ENCODE results near the gene MSX2.

The MSX2 gene

DNA sequence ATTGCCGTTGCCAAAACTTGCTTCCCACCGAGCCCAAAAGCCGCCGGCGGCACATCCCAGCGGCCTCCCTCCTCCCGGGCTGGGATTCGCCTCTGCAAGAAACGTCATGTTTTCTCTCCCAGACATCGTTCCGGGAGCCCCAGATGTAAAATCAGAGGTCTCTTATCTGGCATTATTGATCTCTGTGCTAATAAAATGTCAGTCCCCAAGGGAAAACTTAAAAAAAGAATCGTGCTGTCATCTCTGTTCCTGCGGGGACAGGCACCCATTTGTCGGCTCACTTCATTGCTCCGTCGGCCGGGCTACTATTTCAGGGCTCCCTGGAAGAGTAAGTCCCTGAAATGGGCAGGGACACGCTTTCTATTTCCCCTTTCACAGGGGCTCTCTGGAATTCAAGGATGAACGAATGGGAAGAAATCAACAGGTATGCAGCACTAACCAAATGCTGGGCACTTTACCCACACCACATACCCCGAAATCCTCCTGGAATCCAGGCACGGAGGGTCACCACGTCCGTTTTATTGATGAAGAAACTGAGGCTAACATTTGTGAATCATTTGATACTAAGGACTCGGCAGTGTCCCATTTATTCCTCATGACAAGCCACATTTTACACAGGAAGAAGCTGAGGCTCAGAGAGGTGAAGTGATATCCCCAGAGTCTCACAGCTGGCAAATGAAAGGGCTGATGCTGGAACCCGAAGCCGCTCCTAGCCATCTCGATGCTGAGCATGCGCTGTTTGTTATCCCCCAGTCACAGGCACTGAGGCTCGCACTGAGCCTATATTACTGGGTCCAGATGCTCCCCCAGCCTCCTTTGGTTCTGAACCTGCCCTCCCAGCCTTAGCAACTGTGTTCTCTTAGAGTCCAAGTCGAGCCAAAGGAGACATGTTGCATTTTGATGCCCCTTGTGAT, 35.7 kb upstream of the MSX2 start:
- H3K4me3 ChIP-seq (ENCODE audit: low read depth, low read length), result no peak overlapping the region
- TF ChIP-seq, protein P1, sequence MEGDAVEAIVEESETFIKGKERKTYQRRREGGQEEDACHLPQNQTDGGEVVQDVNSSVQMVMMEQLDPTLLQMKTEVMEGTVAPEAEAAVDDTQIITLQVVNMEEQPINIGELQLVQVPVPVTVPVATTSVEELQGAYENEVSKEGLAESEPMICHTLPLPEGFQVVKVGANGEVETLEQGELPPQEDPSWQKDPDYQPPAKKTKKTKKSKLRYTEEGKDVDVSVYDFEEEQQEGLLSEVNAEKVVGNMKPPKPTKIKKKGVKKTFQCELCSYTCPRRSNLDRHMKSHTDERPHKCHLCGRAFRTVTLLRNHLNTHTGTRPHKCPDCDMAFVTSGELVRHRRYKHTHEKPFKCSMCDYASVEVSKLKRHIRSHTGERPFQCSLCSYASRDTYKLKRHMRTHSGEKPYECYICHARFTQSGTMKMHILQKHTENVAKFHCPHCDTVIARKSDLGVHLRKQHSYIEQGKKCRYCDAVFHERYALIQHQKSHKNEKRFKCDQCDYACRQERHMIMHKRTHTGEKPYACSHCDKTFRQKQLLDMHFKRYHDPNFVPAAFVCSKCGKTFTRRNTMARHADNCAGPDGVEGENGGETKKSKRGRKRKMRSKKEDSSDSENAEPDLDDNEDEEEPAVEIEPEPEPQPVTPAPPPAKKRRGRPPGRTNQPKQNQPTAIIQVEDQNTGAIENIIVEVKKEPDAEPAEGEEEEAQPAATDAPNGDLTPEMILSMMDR (IDR thresholded peaks at IDR 0.05; ENCODE audit: low read depth, low read length), result no peak

DNA sequence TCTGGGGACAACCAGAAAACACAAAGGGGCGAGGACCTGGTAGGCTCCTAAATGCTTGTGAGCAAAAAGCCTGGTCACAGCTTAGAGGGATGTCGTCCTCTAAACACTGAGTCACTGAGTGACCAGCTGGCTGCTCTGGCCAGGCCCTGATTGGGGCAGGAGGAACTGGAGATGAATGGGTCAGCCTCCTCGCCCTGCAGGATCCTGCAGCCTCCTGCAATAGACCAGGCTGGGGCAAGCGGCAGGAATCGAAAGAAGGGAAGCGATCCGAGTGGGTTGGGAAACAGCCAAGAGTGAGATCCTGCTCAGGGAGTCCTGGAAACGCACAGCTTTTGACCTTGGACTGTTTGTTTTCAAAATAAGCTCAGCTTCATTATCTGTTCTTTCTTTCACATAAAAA, 34.1 kb upstream of the MSX2 start:
- TF ChIP-seq, protein P1 (IDR thresholded peaks at IDR 0.05; ENCODE audit: low read depth, low read length), result no peak
- H3K4me3 ChIP-seq (ENCODE audit: low read depth, low read length), result no peak overlapping the region

DNA sequence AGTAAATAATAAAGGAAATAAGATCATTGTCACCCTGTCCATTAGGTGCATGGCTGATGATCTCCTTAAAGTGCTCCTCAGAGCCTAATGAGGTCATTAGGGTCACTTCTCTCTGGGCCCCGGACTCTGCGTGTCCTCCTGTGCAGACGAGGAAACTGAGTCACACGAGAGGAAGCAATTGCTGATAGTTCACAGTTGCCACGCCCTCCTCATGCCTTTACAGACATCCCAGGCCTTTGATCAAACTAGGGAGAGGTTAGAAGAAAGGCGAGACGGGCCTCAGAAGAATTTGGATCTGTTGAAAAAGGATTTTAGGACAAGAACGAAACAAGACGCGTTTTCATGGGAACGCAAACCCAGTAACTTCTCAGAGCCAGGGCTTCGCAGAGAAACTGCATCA, 32.0 kb upstream of the MSX2 start:
- no peak overlapping the region for H3K4me3 ChIP-seq (ENCODE audit: low read depth, low read length)
- TF ChIP-seq, protein P1 (IDR thresholded peaks at IDR 0.05; ENCODE audit: low read depth, low read length), result no peak

DNA sequence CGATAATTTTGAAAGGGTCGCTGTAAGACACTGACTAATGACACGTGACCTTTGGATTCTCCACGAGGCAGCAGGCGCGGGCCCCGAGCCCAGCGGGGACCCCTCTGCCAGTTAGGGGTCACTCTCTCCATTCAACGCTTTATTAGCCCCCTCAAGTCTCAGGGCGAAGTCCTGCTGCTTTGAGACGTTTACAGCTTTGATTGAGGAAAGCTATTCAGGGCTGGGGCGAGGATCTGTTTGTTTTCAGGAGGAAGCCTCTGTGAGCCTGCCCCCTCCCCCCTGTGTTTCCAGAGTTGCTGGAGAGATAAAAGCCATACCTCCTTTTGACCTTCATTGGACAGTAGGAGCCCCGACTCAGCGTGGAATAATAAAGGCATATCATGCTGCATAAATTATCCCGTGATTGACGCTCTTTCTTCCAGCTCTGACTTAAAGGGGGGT, 31.4 kb upstream of the MSX2 start:
- TF ChIP-seq, protein P1 (IDR thresholded peaks at IDR 0.05; ENCODE audit: low read depth, low read length), result no peak
- no peak overlapping the region for H3K4me3 ChIP-seq (ENCODE audit: low read depth, low read length)

DNA sequence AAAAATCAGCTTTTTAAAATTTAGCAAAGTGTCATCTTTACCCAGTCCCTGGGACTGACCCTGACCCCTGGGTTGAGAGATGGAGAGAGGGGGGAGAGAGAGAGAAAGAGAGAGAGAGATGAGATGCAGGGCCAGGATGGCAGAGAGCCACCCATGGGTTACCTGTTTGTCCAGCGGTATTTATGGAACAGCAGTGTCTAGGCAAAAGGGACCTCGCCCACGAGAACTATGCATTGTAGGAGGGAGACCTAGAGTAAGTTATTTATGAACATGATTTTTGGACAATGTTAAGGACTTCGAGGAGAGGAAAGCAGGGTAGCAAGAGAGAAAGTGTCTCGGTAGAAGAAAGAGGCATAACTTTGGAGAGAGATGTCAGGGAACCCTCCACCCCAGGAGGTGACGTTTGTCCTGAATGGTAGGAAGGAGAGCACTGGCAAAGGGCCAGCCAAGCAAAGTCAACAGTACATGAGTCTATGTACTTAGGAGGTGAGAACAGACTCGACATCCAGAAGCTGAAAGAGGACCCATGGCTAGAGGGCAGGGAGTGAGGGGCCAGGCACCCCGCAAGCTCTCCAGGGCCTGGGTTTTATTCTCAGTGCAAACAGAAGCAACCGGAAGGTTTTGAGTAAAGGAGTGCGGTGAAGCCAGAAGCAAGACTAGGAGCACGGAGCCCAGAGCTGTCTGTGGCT, 30.5 kb upstream of the MSX2 start:
- TF ChIP-seq, protein P1 (IDR thresholded peaks at IDR 0.05; ENCODE audit: low read depth, low read length), result no peak
- no peak overlapping the region for H3K4me3 ChIP-seq (ENCODE audit: low read depth, low read length)

DNA sequence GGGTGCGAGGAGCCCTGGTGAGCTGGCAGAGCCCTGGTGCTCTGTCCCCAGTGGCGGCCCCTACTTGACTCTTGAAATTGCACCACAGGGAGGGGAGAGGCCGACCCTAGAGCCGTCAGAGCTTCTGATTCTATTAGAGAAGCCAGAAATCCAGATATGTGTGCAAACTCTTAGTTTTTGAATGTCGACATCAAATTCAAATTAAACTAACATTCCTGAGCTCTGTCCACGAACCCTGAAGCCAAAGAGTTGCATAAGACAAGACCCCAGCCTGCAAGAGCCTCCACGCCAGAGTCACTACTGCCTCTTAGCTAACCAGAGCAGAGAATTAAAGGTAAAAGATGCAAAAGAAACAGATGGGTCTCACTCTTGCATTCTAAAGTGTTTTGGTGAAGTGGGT, 29.8 kb upstream of the MSX2 start:
- H3K4me3 ChIP-seq (ENCODE audit: low read depth, low read length), result no peak overlapping the region
- TF ChIP-seq, protein P1 (IDR thresholded peaks at IDR 0.05; ENCODE audit: low read depth, low read length), result no peak

DNA sequence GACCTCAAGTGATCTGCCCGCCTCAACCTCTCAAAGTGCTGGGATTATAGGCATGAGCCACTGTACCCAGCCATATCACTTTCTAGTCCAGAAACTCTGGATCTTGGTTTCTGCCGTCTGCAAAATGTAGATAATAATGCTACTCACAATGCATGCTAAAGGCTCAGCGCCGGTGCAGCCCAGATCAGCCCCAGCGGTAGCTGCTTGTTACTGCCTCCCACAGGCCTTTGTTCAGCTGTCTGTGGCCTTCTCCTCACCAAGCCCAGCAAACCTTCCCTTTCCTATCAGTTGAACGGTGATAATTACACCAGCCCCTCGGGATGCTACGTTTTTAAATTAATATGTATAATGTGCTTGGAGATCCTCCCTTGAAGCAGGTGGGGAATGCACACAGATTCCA, 26.2 kb upstream of the MSX2 start:
- no peak overlapping the region for H3K4me3 ChIP-seq (ENCODE audit: low read depth, low read length)
- TF ChIP-seq, protein P1 (IDR thresholded peaks at IDR 0.05; ENCODE audit: low read depth, low read length), result no peak
